AG04450 (cell line): Measurements from ENCODE around the gene MYOZ1. TPM values are rescaled to one million over a fixed set of nuclear protein-coding genes. Genes with fewer than 3 reads are reported as not detected.
"Not testable (repeated sequence)": the region's sequence is repeated elsewhere in the genome, so short reads cannot be mapped to it uniquely, and the experiment has no call there.

Experiments used
- CTCF ChIA-PET: fragments of 300-600, 350-600 bp; formaldehyde crosslinking; extraction: SDS; loops from one replicate; lab custom pipeline; 2022; ENCODE audit warnings: antibody characterized with exemption, inconsistent platforms; lab: Charles Lee
- POLR2A ChIA-PET: fragments of 350-600 bp; formaldehyde crosslinking; extraction: SDS; loops from one replicate; lab custom pipeline; 2021; ENCODE audit warnings: antibody characterized with exemption, inconsistent platforms; lab: Yijun Ruan, JAX
- DNase-seq: peaks from one replicate; pipeline ENCODE4 v3.0.0-alpha.2; 2011; ENCODE audit warnings: low read depth, low spot score
- H3K27ac ChIP-seq: one replicate; pipeline ENCODE4 v1.5.1; 2012; ENCODE audit warnings: low read depth, low read length, control low read depth
- H3K27me3 ChIP-seq: one replicate; pipeline ENCODE4 v1.6.0; 2012; ENCODE audit warnings: low read length; ENCODE audit not compliant: control insufficient read depth, insufficient read depth
- H3K4me3 ChIP-seq: 2 replicates; pipeline ENCODE4 v1.5.1; 2011; ENCODE audit warnings: mild to moderate bottlenecking, low read depth, low read length, control low read depth
- H3K9me3 ChIP-seq: 2 replicates; pipeline ENCODE4 v1.5.1; 2012; ENCODE audit warnings: low read length; ENCODE audit not compliant: control insufficient read depth, insufficient read depth
- polyA minus RNA-seq: library from RNA; depleted of rRNA, polyadenylated mRNA; stranded (reverse); fragments of >200 nt; gene quantifications from 2 replicates; pipeline ENCODE4 v1.2.3, GENCODE V29; 2011; rRNA and poly(A)+ RNA removed
- polyA plus RNA-seq: library from polyadenylated mRNA; depleted of rRNA; stranded (reverse); fragments of >200 nt; gene quantifications from 2 replicates; pipeline ENCODE4 v1.2.3, GENCODE V29; 2011; rRNA removed
- TF ChIP-seq, protein P1 (sequence below): IDR thresholded peaks from 2 replicates; pipeline ENCODE4 v1.5.1; 2011; ENCODE audit warnings: low read depth, low read length, control low read depth, inconsistent platforms

Gene MYOZ1, protein sequence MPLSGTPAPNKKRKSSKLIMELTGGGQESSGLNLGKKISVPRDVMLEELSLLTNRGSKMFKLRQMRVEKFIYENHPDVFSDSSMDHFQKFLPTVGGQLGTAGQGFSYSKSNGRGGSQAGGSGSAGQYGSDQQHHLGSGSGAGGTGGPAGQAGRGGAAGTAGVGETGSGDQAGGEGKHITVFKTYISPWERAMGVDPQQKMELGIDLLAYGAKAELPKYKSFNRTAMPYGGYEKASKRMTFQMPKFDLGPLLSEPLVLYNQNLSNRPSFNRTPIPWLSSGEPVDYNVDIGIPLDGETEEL
- polyA plus RNA-seq, result not detected in 2 replicates
- not detected in 2 replicates for polyA minus RNA-seq

DNA sequence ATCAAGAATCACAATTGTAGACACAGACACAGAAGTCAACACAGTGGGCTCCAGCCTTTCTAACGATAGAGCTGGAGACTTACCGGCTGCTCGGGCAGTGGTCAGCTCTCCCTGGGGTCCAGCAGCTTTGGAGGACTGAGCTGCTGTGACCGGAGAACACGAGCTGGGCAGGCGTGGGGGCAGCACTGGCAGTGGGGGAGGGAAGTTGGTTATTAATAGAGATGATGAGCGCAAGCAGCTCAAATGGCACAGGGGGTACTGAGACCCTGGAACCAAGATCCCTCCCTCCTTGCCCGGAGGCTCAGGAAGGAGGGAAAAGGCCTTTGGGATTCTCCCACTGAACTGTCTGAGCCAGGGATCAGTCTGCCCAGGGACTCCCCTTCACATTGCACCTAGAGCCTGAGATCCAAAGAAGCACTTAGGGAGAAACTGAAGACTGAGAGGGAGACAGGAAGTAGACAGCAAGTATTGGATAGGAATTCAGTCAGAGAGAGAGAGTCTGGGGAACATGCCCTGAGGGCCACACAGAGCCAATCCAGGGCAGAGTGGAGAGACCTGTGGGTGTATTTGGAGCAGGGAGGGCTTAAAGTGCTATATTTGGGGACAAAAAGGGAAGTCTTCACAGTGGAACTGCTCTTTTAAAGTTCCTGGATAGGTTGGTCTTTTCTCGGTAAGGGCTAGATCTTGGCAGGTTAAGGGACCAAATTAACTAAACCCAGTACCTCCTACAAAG is at the start of gene MYOZ1:
MYOZ1 (minus strand) TSS at position 147 of the 733 bp plus-strand sequence. CDS start 1,457 bp downstream, outside the sequence.
- TF ChIP-seq, protein P1, sequence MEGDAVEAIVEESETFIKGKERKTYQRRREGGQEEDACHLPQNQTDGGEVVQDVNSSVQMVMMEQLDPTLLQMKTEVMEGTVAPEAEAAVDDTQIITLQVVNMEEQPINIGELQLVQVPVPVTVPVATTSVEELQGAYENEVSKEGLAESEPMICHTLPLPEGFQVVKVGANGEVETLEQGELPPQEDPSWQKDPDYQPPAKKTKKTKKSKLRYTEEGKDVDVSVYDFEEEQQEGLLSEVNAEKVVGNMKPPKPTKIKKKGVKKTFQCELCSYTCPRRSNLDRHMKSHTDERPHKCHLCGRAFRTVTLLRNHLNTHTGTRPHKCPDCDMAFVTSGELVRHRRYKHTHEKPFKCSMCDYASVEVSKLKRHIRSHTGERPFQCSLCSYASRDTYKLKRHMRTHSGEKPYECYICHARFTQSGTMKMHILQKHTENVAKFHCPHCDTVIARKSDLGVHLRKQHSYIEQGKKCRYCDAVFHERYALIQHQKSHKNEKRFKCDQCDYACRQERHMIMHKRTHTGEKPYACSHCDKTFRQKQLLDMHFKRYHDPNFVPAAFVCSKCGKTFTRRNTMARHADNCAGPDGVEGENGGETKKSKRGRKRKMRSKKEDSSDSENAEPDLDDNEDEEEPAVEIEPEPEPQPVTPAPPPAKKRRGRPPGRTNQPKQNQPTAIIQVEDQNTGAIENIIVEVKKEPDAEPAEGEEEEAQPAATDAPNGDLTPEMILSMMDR, result no peak
- H3K27me3 ChIP-seq, result peaks cover 6% of the 10 kb centered on the region
- H3K9me3 ChIP-seq, result no peaks in the 10 kb centered on the region
- POLR2A ChIA-PET, result no interaction called here
- H3K4me3 ChIP-seq, result no peak within 1 kb of the TSS
- DNase-seq, result no peak
- H3K27ac ChIP-seq, result no peak within 1 kb of the TSS
- CTCF ChIA-PET, result interaction anchor here (0.6 to 10.0 kb wide), 3 partner anchors 22 to 112 kb away, joined by 3 to 284 read pairs (median 3); no protein-coding TSS in a partner anchor

DNA sequence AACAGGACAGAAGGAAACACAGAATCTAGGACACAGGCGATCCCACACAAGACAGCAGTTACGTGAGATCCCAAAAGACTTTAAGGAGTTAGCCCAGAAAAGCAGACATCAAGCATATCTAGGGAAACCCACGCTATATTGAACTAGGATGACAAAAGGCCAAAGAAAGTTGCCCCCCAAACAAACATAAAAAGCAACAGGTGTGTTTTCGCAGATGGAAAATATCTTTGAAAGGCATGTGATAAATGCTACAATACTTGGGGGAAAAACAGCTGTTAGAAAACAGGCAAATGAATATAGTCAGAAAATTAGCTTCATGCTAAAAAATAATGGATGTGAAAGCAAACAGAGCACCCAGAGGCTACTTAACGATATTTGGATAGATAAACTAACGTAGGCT is 49.5 kb upstream of the MYOZ1 start:
- H3K27ac ChIP-seq, POLR2A ChIA-PET, H3K9me3 ChIP-seq, H3K27me3 ChIP-seq, CTCF ChIA-PET, DNase-seq, H3K4me3 ChIP-seq: not testable (repeated sequence)

DNA sequence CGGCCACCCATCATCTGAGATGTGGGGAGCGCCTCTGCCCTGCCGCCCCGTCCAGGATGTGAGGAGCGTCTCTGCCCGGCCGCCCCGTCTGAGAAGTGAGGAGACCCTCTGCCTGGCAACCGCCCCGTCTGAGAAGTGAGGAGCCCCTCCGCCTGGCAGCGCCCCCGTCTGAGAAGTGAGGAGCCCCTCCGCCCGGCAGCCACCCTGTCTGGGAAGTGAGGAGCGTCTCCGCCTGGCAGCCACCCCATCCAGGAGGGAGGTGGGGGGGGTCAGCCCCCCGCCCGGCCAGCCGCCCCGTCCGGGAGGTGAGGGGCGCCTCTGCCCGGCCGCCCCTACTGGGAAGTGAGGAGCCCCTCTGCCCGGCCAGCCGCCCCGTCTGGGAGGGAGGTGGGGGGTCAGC is 48.3 kb upstream of the MYOZ1 start:
- H3K27ac ChIP-seq, CTCF ChIA-PET, POLR2A ChIA-PET, H3K4me3 ChIP-seq, H3K9me3 ChIP-seq, DNase-seq, H3K27me3 ChIP-seq: not testable (repeated sequence)

DNA sequence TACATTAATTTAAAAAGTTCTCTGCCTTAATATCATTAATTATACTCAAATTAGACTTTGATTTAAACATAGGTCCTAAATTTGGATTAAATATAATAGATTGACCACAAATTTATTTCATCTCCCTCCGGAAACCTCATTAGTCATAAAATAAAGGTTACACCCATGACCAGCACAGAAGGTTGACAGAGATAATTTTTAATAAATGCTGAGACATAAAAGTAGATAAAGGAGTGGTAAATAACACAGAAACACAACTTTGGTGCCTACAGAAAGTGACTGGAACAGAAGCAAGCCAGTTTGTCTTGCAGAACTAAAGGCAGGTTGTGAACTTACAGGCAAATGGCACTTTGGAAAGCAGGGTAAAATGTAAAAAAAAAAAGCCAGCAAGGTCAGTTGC is 46.4 kb upstream of the MYOZ1 start:
- H3K27ac ChIP-seq, POLR2A ChIA-PET, H3K27me3 ChIP-seq, CTCF ChIA-PET, H3K9me3 ChIP-seq, H3K4me3 ChIP-seq, DNase-seq: not testable (repeated sequence)

DNA sequence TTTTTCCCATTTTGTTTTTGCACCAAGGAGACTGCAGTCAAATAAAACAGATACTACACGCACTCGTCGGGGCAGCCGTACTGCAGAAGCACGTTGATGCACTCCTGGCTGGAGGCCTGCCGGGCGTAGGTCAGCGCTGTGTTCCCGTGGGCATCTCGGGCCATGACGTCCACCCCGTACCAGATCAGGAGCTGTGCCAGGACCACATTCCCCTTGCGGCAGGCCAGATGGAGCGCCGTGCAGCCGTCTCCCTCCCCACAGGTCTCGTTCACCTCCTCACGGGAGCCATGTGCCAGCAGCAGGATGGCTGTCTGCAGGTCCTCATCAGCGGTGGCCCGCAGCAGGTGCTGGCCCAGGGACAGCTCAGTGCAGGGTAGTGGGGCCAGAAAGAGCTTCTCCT is 33.3 kb upstream of the MYOZ1 start:
- POLR2A ChIA-PET, H3K9me3 ChIP-seq, H3K4me3 ChIP-seq, H3K27ac ChIP-seq, H3K27me3 ChIP-seq, DNase-seq, CTCF ChIA-PET: not testable (repeated sequence)

DNA sequence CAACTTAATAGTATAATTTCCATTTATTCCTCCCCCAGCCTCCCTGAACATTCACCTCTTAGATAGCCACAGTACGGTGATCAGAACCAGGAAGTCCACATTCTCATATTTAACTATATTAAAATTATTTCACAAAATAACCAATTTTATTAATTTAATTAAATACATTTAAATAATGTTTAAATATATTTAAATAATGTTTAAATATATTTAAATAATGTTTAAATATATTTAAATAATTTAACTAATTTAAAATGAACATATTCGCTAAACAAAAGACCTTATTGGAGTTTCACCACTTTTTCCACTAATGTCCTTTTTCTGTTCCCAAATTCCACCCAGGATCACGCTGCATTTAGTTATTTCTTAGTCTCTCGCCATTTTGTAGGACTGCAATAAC is 27.1 kb upstream of the MYOZ1 start:
- H3K27ac ChIP-seq, H3K27me3 ChIP-seq, CTCF ChIA-PET, POLR2A ChIA-PET, DNase-seq, H3K4me3 ChIP-seq, H3K9me3 ChIP-seq: not testable (repeated sequence)

DNA sequence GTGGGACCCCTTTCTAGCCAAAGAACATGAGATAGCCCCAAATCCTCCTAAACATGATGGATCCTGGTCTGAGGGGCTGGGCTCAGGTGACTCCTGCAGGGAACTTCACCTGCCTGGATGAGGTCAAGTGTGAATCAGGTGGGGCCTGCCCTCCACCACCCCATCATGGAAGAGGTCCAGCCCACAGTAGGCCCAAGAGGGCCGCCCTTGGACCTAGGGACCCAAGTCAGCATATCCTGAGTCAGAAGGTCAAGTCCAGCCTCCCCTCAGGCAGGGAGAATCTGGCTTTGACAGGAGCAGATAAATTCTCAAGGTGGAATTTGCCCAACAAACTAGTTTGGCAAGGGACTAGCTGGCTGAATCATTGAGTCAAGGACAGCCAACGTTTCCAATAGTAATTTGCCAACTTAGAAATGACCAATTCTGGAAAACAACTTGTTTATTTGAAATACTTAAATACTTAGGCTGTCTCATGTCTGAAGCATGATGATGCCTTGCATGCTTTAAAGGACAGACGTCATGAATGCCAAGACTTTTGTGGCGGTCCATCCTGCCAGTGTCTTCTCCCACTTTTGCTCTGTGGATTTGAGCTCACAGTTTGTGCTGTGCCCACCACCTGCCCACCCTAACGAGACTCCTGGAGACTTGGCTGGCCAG is 25.0 kb upstream of the MYOZ1 start:
- CTCF ChIA-PET, POLR2A ChIA-PET, H3K27me3 ChIP-seq, H3K9me3 ChIP-seq, H3K4me3 ChIP-seq, H3K27ac ChIP-seq: not testable (repeated sequence)
- peak; percentile 10 for DNase-seq

DNA sequence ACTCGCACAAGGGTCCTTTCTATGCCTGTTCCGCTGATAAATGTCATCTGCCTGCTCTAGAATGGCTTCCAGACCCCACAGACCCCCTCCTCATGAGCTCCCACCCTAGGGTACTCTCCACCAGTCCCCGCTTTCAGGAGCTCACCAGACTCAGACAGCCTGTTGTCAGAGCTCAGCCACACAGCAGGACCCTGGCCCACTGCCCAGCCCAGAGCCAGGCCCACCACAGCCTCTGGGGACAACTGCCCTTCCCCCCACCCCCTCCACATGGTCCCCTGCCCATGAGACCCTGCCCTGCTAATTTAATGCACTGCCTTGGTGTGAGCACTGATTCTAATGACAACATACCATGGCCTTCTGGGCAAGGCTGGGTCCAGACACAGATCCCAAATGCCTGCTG is 24.3 kb upstream of the MYOZ1 start:
- POLR2A ChIA-PET, CTCF ChIA-PET, H3K27ac ChIP-seq, H3K4me3 ChIP-seq, H3K27me3 ChIP-seq, DNase-seq, H3K9me3 ChIP-seq: not testable (repeated sequence)

DNA sequence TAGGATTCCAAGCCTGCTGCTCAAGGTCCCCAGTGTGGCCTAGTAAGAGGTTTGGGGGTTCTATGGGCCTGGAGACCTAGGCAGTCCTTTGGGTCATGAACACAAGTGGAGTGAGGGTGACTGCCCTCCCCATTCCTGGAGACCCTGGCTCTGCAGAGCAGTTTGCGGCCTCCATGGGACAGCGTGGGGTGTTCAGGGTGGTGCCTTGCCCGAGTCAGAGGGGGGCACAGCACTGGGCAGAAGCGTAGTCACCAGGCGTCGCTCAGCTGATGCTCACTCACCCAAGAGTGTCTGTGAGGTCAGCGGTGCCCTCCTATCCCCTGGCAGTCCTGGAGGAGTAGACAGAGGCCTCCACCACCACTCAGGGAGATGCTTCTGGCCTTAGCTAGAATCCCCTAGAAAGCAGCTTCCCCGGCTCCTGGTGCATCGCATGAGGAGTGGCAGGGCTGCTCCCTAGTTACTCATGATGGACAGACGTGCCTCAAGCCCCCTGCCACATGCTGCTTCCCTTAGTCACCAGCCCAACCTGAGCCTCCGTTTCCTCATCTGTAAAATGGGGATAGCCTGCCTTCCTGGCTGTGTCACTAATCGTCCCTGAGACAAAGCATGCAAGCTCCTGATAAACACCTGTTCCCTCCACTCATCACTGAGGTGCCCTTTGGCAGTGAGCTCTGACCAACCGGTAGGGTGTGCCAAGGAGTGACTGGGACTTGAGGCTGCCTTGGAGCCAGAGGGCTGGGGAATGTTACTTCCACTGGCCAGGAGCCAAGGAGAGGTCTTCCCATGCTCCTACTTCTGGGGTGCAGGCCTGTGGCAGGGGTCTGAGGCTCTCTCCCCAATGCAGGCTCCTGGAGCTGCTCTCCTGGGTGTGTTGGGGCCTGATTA is 23.1 kb upstream of the MYOZ1 start:
- H3K27me3 ChIP-seq, H3K27ac ChIP-seq, H3K4me3 ChIP-seq, DNase-seq, POLR2A ChIA-PET, H3K9me3 ChIP-seq: not testable (repeated sequence)
- CTCF ChIA-PET, result interaction anchor here (0.7 kb wide), 1 partner anchor 21 kb away, joined by 3 read pairs; no protein-coding TSS in a partner anchor

DNA sequence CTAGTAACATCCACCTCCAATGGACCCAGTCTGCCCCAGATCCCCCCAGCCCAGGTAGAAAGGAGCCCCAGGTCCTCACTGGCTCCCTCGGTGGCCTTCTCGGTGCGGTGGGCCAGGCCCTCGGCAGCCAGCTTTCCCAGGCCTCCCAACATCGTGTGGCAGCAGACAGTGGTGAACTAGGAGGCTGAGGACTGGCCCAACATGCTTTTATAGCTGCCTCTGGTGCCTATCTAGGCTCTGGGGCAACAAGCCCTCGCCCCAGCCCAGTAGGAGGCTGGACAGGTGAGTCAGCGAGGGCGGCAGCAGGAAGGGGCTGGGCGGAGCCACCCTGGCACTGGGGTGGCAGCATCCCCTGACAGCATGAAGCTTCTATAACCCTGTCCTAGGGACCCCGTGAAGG is 22.3 kb upstream of the MYOZ1 start:
- POLR2A ChIA-PET, H3K9me3 ChIP-seq, H3K27me3 ChIP-seq, DNase-seq, H3K27ac ChIP-seq, CTCF ChIA-PET, H3K4me3 ChIP-seq: not testable (repeated sequence)
